ENCODE data around the gene NSMCE1. TPM values are rescaled to one million over a fixed set of nuclear protein-coding genes. Genes with fewer than 3 reads are reported as not detected.

NSMCE1 gene
- total and polyA plus RNA-seq, 2 of the 8 experiments (the other 6 are each of a cell fraction or from before 2014, with no cell fraction given) = 8.1 to 16.6 TPM

DNA sequence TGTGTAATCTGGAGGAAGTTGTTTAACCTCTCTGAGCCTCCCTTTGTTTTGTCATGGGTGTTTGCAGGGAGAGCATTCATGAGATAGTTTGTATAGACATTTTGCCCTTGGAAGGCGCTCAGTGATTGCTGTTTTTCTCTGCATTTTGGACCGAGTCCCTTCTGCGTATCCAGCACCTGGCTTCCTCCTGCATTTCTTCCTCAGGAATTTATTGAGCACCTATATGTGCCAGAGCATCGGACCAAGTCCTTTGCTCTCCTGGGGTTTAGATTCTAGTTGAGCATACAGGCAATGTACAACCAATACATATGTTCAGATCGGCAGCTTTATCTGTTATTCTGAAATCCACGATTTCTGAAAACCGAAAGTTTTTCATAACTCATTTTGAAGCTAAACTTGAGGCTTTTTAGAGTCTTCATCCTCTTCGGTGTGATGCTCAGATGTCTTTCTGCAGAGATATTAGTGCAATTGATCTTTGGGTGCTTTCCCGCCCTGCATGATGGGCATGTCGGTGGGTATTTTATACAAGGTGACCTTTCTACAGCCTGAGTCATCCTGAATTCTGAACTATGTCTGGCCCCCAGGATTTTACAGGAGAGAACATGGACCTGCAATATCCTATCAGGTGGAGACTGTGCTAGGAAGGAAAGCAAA lies 49.3 kb upstream of the NSMCE1 start:
- Histone ChIP-seq H2AK5ac (ENCODE audit: low read depth, low read length) (peak overlapping the region; percentile 77; the same call in 1 of the 2 replicates), H3K9me3 (ENCODE audit: insufficient read depth in 2 of 2, low read depth in 1 of 2, low read length in 1 of 2) (no peaks in the 10 kb centered on the region), H3K4me3 (ENCODE audit: extremely low read depth in 1 of 4, insufficient read depth in 2 of 4, low read depth in 3 of 4, low read length in 4 of 4) (no peak overlapping the region), H3K56ac (replicated peaks; ENCODE audit: insufficient read length, low read depth, low read length) (no peak overlapping the region), H2BK15ac (ENCODE audit: low read length) (no peak overlapping the region), H2BK12ac (ENCODE audit: low read depth, low read length) (no peak overlapping the region), H4K5ac (ENCODE audit: insufficient read length, low read depth, low read length) (no peak overlapping the region), H3K79me2 (ENCODE audit: control insufficient read depth in 1 of 2, insufficient read depth in 2 of 2, low read length in 2 of 2) (peaks cover 0 to 60% of the 10 kb centered on the region in 2 experiments; a peak in 3 of 4 replicates), H2BK120ac (replicated peaks; ENCODE audit: low read depth, low read length) (no peak overlapping the region), H4K91ac (replicated peaks; ENCODE audit: insufficient read length, low read length) (no peak overlapping the region), H4K20me1 (replicated peaks in 1 of 2; ENCODE audit: control insufficient read depth in 1 of 2, insufficient read depth in 2 of 2, low read length in 2 of 2) (peaks cover 4 to 5% of the 10 kb centered on the region in 2 experiments), H4K8ac (ENCODE audit: extremely low read depth, insufficient read depth, low read length) (no peak overlapping the region), H3K27ac (ENCODE audit: low read depth, low read length) (no peak overlapping the region), H3K18ac (ENCODE audit: extremely low read depth, low read length) (no peak overlapping the region), H3K36me3 (ENCODE audit: control insufficient read depth in 2 of 4, insufficient read depth in 4 of 4, low read length in 3 of 4) (no peaks in the 10 kb centered on the region), H3K4me1 (replicated peaks in 1 of 4; ENCODE audit: control insufficient read depth in 3 of 4, insufficient read depth in 4 of 4, low read length in 3 of 4) (peaks cover 8 to 20% (median 10%) of the 10 kb centered on the region in 4 experiments), H3K23me2 (ENCODE audit: low read depth, low read length) (peaks cover 10% of the 10 kb centered on the region; the same call in 1 of the 2 replicates), H3K4ac (replicated peaks; ENCODE audit: insufficient read length, low read depth, low read length) (no peak overlapping the region), H3K79me1 (ENCODE audit: low read depth, low read length) (peaks cover 17% of the 10 kb centered on the region), H3K23ac (ENCODE audit: insufficient read length) (no peak overlapping the region), H2BK20ac (ENCODE audit: low read length) (no peak overlapping the region), H2AFZ (ENCODE audit: low read length) (no peak overlapping the region), H3K4me2 (ENCODE audit: insufficient read depth in 1 of 2, low read depth in 2 of 2, low read length in 2 of 2) (peak overlapping the region in 1 of 2 experiments; percentile 20; a peak in 1 of 4 replicates), H3K27me3 (replicated peaks in 1 of 4; ENCODE audit: control insufficient read depth in 3 of 4, extremely low read depth in 1 of 4, insufficient read depth in 3 of 4, low read length in 3 of 4) (peaks cover 0 to 3% (median 2%) of the 10 kb centered on the region in 4 experiments; a peak in 3 of 7 replicates), H2BK5ac (ENCODE audit: low read depth, low read length) (no peak overlapping the region), H3K14ac (ENCODE audit: insufficient read length) (no peak overlapping the region), H3K9ac (replicated peaks in 1 of 4; ENCODE audit: extremely low read depth in 1 of 4, low read depth in 3 of 4, low read length in 3 of 4) (no peak overlapping the region)
- 90% methylated on average over 10 of the region's 10 CpGs; no CpG with 5 or more reads in 1 of the 2 experiments for WGBS, 2 experiments (ENCODE audit: extremely low coverage in 1 of 2, insufficient coverage in 1 of 2, insufficient read length in 1 of 2, insufficient replicate concordance in 2 of 2, low coverage in 1 of 2, low lambda C conversion rate in 2 of 2, missing lambda C conversion rate in 1 of 2)
- ChIA-PET POLR2A (ENCODE audit: partially characterized antibody) (interaction anchor here (0.9 to 1.2 kb wide), 3 partner anchors 8 to 48 kb away, joined by 3 to 4 read pairs (median 3); no protein-coding TSS in a partner anchor), CTCF (ENCODE audit: partially characterized antibody) (interaction anchor here (1.1 to 3.9 kb wide), 7 partner anchors 12 to 83 kb away, joined by 3 to 22 read pairs (median 5); no protein-coding TSS in a partner anchor)
- DNase-seq (ENCODE audit: low read depth in 1 of 2, low spot score in 2 of 2) = no peak
- FAIRE-seq = no peak
- TF ChIP-seq, protein P1, sequence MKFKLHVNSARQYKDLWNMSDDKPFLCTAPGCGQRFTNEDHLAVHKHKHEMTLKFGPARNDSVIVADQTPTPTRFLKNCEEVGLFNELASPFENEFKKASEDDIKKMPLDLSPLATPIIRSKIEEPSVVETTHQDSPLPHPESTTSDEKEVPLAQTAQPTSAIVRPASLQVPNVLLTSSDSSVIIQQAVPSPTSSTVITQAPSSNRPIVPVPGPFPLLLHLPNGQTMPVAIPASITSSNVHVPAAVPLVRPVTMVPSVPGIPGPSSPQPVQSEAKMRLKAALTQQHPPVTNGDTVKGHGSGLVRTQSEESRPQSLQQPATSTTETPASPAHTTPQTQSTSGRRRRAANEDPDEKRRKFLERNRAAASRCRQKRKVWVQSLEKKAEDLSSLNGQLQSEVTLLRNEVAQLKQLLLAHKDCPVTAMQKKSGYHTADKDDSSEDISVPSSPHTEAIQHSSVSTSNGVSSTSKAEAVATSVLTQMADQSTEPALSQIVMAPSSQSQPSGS (IDR thresholded peaks at IDR 0.05; ENCODE audit: low read length) = no peak
- TF ChIP-seq SP2 (IDR thresholded peaks at IDR 0.05; ENCODE audit: low read length) (no peak), TBP (IDR thresholded peaks at IDR 0.05; ENCODE audit: low read depth, low read length) (no peak), CBX8 (IDR thresholded peaks at IDR 0.05; ENCODE audit: borderline replicate concordance, low read depth, low read length) (no peak), BCL11A (IDR thresholded peaks at IDR 0.05; ENCODE audit: low read depth in 2 of 2, low read length in 2 of 2) (no peak)

Measured in H1 (cell line).